NCI-H524 treated with DMSO at 0.1 percent for 48 hours (cell line): Measurements from ENCODE around the gene KRTAP25-1.

Experiments used
- DNase-seq: peaks from one replicate; lab custom pipeline; 2025; lab: John Stamatoyannopoulos, UW

Gene KRTAP25-1

DNA sequence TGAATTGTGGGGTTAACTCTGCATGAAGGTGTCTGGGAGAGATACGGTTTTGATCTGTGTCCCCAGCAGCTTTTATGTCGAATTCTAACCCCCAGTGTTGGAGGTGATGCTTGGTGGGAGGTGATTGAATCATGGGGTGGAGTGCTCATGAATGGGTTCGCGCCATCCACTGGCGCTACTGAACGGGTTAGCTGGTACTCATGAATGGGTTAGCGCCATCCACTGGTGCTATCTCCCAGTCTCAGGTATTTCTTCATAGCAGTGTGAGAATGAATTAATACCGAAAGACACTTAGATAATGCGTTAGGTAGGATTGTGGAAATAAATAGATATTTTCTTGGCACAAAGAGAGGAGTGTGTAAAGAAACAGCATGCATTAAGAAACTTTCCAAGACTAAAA, 40.5 kb downstream of the KRTAP25-1 start:
- no peak for DNase-seq

GRCh38 chr21:30245061-30245460, 44.3 kb downstream of the KRTAP25-1 start:
- no peak for DNase-seq

DNA sequence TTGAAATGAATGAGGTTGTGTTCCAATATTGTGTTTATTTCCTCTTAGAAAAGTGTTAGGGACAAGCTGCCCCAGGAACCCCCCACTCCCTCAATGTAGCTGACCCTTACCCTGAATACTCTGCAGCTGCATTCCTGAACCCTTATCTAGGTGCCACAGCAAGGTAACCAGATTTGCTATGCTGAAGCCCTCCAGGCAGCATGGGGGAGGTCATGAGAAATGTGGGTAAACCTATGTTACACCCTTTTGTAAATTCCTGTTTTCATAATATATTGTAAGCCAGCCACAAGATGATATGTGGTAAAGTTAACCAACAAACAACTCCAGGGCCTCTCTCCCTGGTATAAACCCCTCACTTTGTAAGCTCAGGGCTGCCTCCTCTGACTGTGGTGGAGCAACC, 45.6 kb downstream of the KRTAP25-1 start:
- no peak for DNase-seq

DNA sequence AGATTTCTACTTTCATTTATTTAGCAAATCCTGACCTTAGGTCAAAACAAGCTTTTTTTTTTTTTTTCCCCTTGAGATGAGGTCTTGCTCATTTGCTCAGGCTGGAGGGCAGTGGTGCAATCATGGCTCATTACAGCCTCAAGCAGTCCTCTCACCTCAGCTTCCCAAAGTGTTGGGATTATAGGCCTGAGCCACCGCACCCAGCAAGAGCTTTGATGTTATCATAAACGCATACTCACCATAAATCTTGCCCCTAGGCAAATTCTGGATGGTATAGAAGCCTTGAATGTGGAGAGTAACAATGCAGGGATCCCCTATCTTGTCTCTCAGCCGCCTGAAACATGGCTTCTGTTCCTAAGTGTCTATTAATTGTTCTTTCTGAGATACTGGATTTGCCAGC, 48.7 kb downstream of the KRTAP25-1 start:
- DNase-seq = no peak
